ENCODE data around the gene DUX4. TPM values are rescaled to one million over a fixed set of nuclear protein-coding genes. Genes with fewer than 3 reads are reported as not detected.
"Not testable (repeated sequence)": the region's sequence is repeated elsewhere in the genome, so short reads cannot be mapped to it uniquely, and the experiment has no call there.

DUX4 gene
- not detected in 2 replicates for total RNA-seq (ENCODE audit: low replicate concordance)

GRCh38 chr4:190173428-190173827 is at the start of gene DUX4:
Gene DUX4 (plus strand): TSS chr4:190173774. CDS start chr4:190173774, 0 bp downstream.
- H2AFZ ChIP-seq (replicated peaks); H3K27ac Mint-ChIP-seq; DNase-seq (ENCODE audit: low spot score); H3K4me1 Mint-ChIP-seq; H3K36me3 Mint-ChIP-seq; H3K4me2 ChIP-seq; H3K4me3 ChIP-seq; H3K36me3 ChIP-seq; H3K9me3 ChIP-seq (ENCODE audit: low read depth); H3K27me3 ChIP-seq; H3K4me1 ChIP-seq; H3K27me3 Mint-ChIP-seq (ENCODE audit: insufficient read depth, low read depth); H4K20me1 ChIP-seq (ENCODE audit: low read depth); H3K9ac ChIP-seq; H3F3A ChIP-seq (ENCODE audit: low read depth); H3K27ac ChIP-seq; H3K79me2 ChIP-seq (ENCODE audit: low read depth); H3K4me3 Mint-ChIP-seq; H3K9me3 Mint-ChIP-seq: not testable (repeated sequence)

- not testable (repeated sequence) for H3K4me3 ChIP-seq; H3K27me3 ChIP-seq; H3K36me3 Mint-ChIP-seq; H3K79me2 ChIP-seq (ENCODE audit: low read depth); H3K4me1 ChIP-seq; H3K4me3 Mint-ChIP-seq; H3K4me2 ChIP-seq; H3K27me3 Mint-ChIP-seq (ENCODE audit: insufficient read depth, low read depth); H3K27ac Mint-ChIP-seq; DNase-seq (ENCODE audit: low spot score); H4K20me1 ChIP-seq (ENCODE audit: low read depth); H3K4me1 Mint-ChIP-seq; H3K36me3 ChIP-seq; H3K9ac ChIP-seq; H2AFZ ChIP-seq (replicated peaks); H3K27ac ChIP-seq; H3F3A ChIP-seq (ENCODE audit: low read depth); H3K9me3 ChIP-seq (ENCODE audit: low read depth)
- H3K9me3 Mint-ChIP-seq, result peaks cover 13% of the 10 kb centered on the region
Measured at GRCh38 chr4:190175436-190175835, 1.9 kb downstream of the DUX4 start.

- DNase-seq (ENCODE audit: low spot score); H3K27ac Mint-ChIP-seq; H3K27ac ChIP-seq; H3K4me3 Mint-ChIP-seq; H3K79me2 ChIP-seq (ENCODE audit: low read depth); H3K4me2 ChIP-seq; H3K9ac ChIP-seq; H3K36me3 Mint-ChIP-seq; H3K4me1 Mint-ChIP-seq; H3K27me3 ChIP-seq; H2AFZ ChIP-seq (replicated peaks); H3K27me3 Mint-ChIP-seq (ENCODE audit: insufficient read depth, low read depth); H3K4me3 ChIP-seq; H3K4me1 ChIP-seq; H3K36me3 ChIP-seq; H3K9me3 ChIP-seq (ENCODE audit: low read depth); H4K20me1 ChIP-seq (ENCODE audit: low read depth); H3F3A ChIP-seq (ENCODE audit: low read depth): not testable (repeated sequence)
- peaks cover 16% of the 10 kb centered on the region for H3K9me3 Mint-ChIP-seq
Measured at GRCh38 chr4:190177727-190178605, 4.4 kb downstream of the DUX4 start.

GRCh38 chr4:190178606-190178990 is 5.0 kb downstream of the DUX4 start:
- not testable (repeated sequence) for H3K27me3 Mint-ChIP-seq (ENCODE audit: insufficient read depth, low read depth); H3K4me3 Mint-ChIP-seq; DNase-seq (ENCODE audit: low spot score)

GRCh38 chr4:190179030-190179739 is 5.6 kb downstream of the DUX4 start:
- not testable (repeated sequence) for DNase-seq (ENCODE audit: low spot score); H3K4me3 ChIP-seq; H3K4me1 ChIP-seq; H3K27ac Mint-ChIP-seq; H3K4me3 Mint-ChIP-seq; H3K9me3 ChIP-seq (ENCODE audit: low read depth); H3K36me3 ChIP-seq; H3K27me3 Mint-ChIP-seq (ENCODE audit: insufficient read depth, low read depth); H3K27ac ChIP-seq; H3K9ac ChIP-seq; H3K36me3 Mint-ChIP-seq; H2AFZ ChIP-seq (replicated peaks); H4K20me1 ChIP-seq (ENCODE audit: low read depth); H3K79me2 ChIP-seq (ENCODE audit: low read depth); H3F3A ChIP-seq (ENCODE audit: low read depth); H3K4me1 Mint-ChIP-seq; H3K27me3 ChIP-seq; H3K4me2 ChIP-seq
- H3K9me3 Mint-ChIP-seq, result peaks cover 16% of the 10 kb centered on the region

More at GRCh38 chr4:190178606-190178990, 5.0 kb downstream of the DUX4 start:
- not testable (repeated sequence) for H3K27me3 ChIP-seq; H3K27ac ChIP-seq; H3K9me3 ChIP-seq (ENCODE audit: low read depth); H3F3A ChIP-seq (ENCODE audit: low read depth); H3K27ac Mint-ChIP-seq; H3K9ac ChIP-seq; H2AFZ ChIP-seq (replicated peaks); H3K4me3 ChIP-seq; H3K4me2 ChIP-seq; H3K36me3 ChIP-seq; H3K4me1 ChIP-seq; H4K20me1 ChIP-seq (ENCODE audit: low read depth); H3K4me1 Mint-ChIP-seq; H3K36me3 Mint-ChIP-seq; H3K79me2 ChIP-seq (ENCODE audit: low read depth)
- peaks cover 16% of the 10 kb centered on the region for H3K9me3 Mint-ChIP-seq

- not testable (repeated sequence) for H3K9me3 ChIP-seq (ENCODE audit: low read depth); H3K9ac ChIP-seq; H3K36me3 ChIP-seq; H4K20me1 ChIP-seq (ENCODE audit: low read depth); H3K27me3 Mint-ChIP-seq (ENCODE audit: insufficient read depth, low read depth); H3K4me1 ChIP-seq; H3K4me3 ChIP-seq; H3K4me2 ChIP-seq; H3F3A ChIP-seq (ENCODE audit: low read depth); DNase-seq (ENCODE audit: low spot score); H3K4me3 Mint-ChIP-seq; H3K36me3 Mint-ChIP-seq; H2AFZ ChIP-seq (replicated peaks); H3K27ac Mint-ChIP-seq; H3K27me3 ChIP-seq; H3K27ac ChIP-seq; H3K79me2 ChIP-seq (ENCODE audit: low read depth); H3K4me1 Mint-ChIP-seq
- H3K9me3 Mint-ChIP-seq, result peaks cover 16% of the 10 kb centered on the region
Measured at GRCh38 chr4:190179740-190180094, 6.1 kb downstream of the DUX4 start.

GRCh38 chr4:190180947-190181346 is 7.4 kb downstream of the DUX4 start:
- H3K27me3 ChIP-seq; H3K4me2 ChIP-seq; DNase-seq (ENCODE audit: low spot score); H2AFZ ChIP-seq (replicated peaks); H3K9me3 ChIP-seq (ENCODE audit: low read depth); H3K36me3 ChIP-seq; H3K4me1 ChIP-seq; H4K20me1 ChIP-seq (ENCODE audit: low read depth); H3K4me3 Mint-ChIP-seq; H3K4me1 Mint-ChIP-seq; H3K27me3 Mint-ChIP-seq (ENCODE audit: insufficient read depth, low read depth); H3K27ac Mint-ChIP-seq; H3K79me2 ChIP-seq (ENCODE audit: low read depth); H3K27ac ChIP-seq; H3K9ac ChIP-seq; H3K4me3 ChIP-seq; H3F3A ChIP-seq (ENCODE audit: low read depth); H3K36me3 Mint-ChIP-seq: not testable (repeated sequence)
- peaks cover 13% of the 10 kb centered on the region for H3K9me3 Mint-ChIP-seq

GRCh38 chr4:190181481-190182100 is 8.0 kb downstream of the DUX4 start:
- H3K27me3 Mint-ChIP-seq (ENCODE audit: insufficient read depth, low read depth); H3K36me3 Mint-ChIP-seq; H3K4me3 ChIP-seq; H3K27ac ChIP-seq; H3F3A ChIP-seq (ENCODE audit: low read depth); H3K79me2 ChIP-seq (ENCODE audit: low read depth); H3K4me1 ChIP-seq; H3K4me2 ChIP-seq; H3K4me1 Mint-ChIP-seq; H3K9me3 ChIP-seq (ENCODE audit: low read depth); H3K36me3 ChIP-seq; H4K20me1 ChIP-seq (ENCODE audit: low read depth); H3K27me3 ChIP-seq; H3K27ac Mint-ChIP-seq; H3K9ac ChIP-seq; H2AFZ ChIP-seq (replicated peaks); DNase-seq (ENCODE audit: low spot score); H3K4me3 Mint-ChIP-seq: not testable (repeated sequence)
- H3K9me3 Mint-ChIP-seq, result peaks cover 13% of the 10 kb centered on the region
